Chondrocyte (in vitro differentiated cells): ENCODE measurements around the gene OTOF. TPM values are rescaled to one million over a fixed set of nuclear protein-coding genes. Genes with fewer than 3 reads are reported as not detected.

Experiments
- DNase-seq: peaks from one replicate; pipeline ENCODE4 v3.0.0; 2021; ENCODE audit warnings: mixed read lengths, low spot score
- H3K27ac Mint-ChIP-seq: one replicate; pipeline ENCODE4 v1.8.0; 2021; ENCODE audit warnings: mild to moderate bottlenecking, moderate library complexity, mixed read lengths; ENCODE audit not compliant: unreplicated experiment
- H3K27me3 Mint-ChIP-seq: 2 replicates; pipeline ENCODE4 v1.8.0; 2021; ENCODE audit warnings: low read depth, mixed read lengths
- H3K36me3 Mint-ChIP-seq: 2 replicates; pipeline ENCODE4 v1.8.0; 2021; ENCODE audit warnings: low read depth, mixed read lengths
- H3K4me1 Mint-ChIP-seq: 2 replicates; pipeline ENCODE4 v1.8.0; 2021; ENCODE audit warnings: low read depth, mild to moderate bottlenecking, mixed read lengths
- H3K4me3 Mint-ChIP-seq: one replicate; pipeline ENCODE4 v1.8.0; 2021; ENCODE audit warnings: mild to moderate bottlenecking, moderate library complexity, mixed read lengths; ENCODE audit not compliant: unreplicated experiment
- H3K9me3 Mint-ChIP-seq: 2 replicates; pipeline ENCODE4 v1.8.0; 2021; ENCODE audit warnings: low read depth, mixed read lengths
- CTCF ChIP-seq: fragments of 200-600 bp; sonication (generic); IDR thresholded peaks from 2 replicates; pipeline ENCODE4 v1.5.0; 2021; ENCODE audit warnings: antibody characterized with exemption, mild to moderate bottlenecking, moderate library complexity
- total RNA-seq: library from RNA; stranded (reverse); gene quantifications from 3 replicates; pipeline ENCODE4 v1.2.1, GENCODE V29; 2021

Gene OTOF
- total RNA-seq, 1 donor from 2014 or later: not detected

DNA sequence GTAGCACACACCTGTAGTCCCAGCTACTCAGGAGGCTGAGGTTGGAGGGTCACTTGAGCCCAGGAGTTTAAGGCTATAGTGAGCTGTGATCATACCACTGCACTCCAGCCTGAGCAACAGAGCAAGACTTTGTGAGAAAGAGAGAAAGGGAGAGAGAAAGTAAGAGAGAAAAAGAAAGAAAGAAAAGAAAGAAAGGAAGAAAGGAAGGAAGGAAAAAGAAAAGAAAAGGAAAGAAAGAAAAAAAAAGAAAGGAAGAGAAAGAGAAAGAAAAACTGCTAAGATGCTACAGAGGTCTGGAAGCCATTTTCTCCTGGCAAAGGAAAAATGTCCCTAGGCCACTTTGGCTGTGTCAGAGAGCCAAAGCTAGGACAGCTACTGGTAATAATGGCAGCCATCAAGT, 45.6 kb downstream of the OTOF start:
- H3K36me3 Mint-ChIP-seq: no peaks in the 10 kb centered on the region
- H3K4me1 Mint-ChIP-seq: peaks cover 6% of the 10 kb centered on the region
- no peaks in the 10 kb centered on the region for H3K9me3 Mint-ChIP-seq
- no peak for TF ChIP-seq CTCF
- no peak for DNase-seq
- H3K27ac Mint-ChIP-seq: no peak overlapping the region
- H3K27me3 Mint-ChIP-seq: no peaks in the 10 kb centered on the region
- no peak overlapping the region for H3K4me3 Mint-ChIP-seq

GRCh38 chr2:26430826-26431225, 47.1 kb downstream of the OTOF start:
- Mint-ChIP-seq H3K27me3 (no peaks in the 10 kb centered on the region), H3K4me1 (peaks cover 6% of the 10 kb centered on the region), H3K36me3 (no peaks in the 10 kb centered on the region), H3K9me3 (no peaks in the 10 kb centered on the region), H3K4me3 (no peak overlapping the region), H3K27ac (no peak overlapping the region)
- DNase-seq: no peak
- no peak for TF ChIP-seq CTCF

GRCh38 chr2:26429779-26430578, 47.9 kb downstream of the OTOF start:
- no peak for DNase-seq
- no peak overlapping the region for H3K4me3 Mint-ChIP-seq
- H3K36me3 Mint-ChIP-seq: no peaks in the 10 kb centered on the region
- no peak for TF ChIP-seq CTCF
- no peaks in the 10 kb centered on the region for H3K27me3 Mint-ChIP-seq
- H3K9me3 Mint-ChIP-seq: peaks cover 3% of the 10 kb centered on the region
- no peak overlapping the region for H3K27ac Mint-ChIP-seq
- H3K4me1 Mint-ChIP-seq: peaks cover 6% of the 10 kb centered on the region

DNA sequence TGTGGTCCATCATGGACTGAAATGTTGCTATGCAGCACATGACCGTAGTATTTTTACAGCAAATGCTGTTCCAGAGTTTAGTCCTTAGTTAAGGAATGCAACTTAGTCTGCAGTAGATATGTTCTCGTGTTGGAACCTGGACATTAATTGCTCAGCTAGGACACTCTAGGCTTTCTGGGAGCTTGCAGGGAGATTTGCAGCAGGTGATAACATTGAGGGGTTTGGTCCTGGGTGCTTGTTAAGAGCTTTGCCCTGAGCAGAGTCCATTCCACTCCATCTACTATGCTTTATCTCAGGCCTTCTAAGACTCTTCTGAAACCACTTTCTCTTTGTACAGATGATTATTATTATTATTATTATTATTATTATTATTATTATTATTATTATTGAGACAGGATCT, 49.1 kb downstream of the OTOF start:
- Mint-ChIP-seq H3K27ac (no peak overlapping the region), H3K9me3 (peaks cover 4% of the 10 kb centered on the region), H3K36me3 (no peaks in the 10 kb centered on the region), H3K27me3 (no peaks in the 10 kb centered on the region), H3K4me3 (no peak overlapping the region), H3K4me1 (peaks cover 6% of the 10 kb centered on the region)
- TF ChIP-seq CTCF: no peak
- DNase-seq: no peak

- Mint-ChIP-seq H3K27me3 (peaks cover 4% of the 10 kb centered on the region), H3K4me1 (no peaks in the 10 kb centered on the region), H3K36me3 (no peaks in the 10 kb centered on the region), H3K9me3 (peaks cover 4% of the 10 kb centered on the region), H3K4me3 (no peak overlapping the region), H3K27ac (no peak overlapping the region)
- DNase-seq: no peak
- no peak for TF ChIP-seq CTCF
Observed at GRCh38 chr2:26424221-26424620, 53.7 kb downstream of the OTOF start.
